ENCODE results near the gene TBPL2. TPM values are rescaled to one million over a fixed set of nuclear protein-coding genes. Genes with fewer than 3 reads are reported as not detected.
A peak's percentile ranks its signal among the peaks of the same experiment; 100 is the strongest.
"Not testable (repeated sequence)": the region's sequence is repeated elsewhere in the genome, so short reads cannot be mapped to it uniquely, and the experiment has no call there.

TBPL2 gene
- total RNA-seq, 1 donor from 2014 or later, result not detected

GRCh38 chr14:55404173-55404854, 36.1 kb downstream of the TBPL2 start:
- no peak for DNase-seq (ENCODE audit: low read depth in 2 of 2)

GRCh38 chr14:55401751-55402150, 38.7 kb downstream of the TBPL2 start:
- no peak for DNase-seq (ENCODE audit: low read depth in 2 of 2)

- DNase-seq (ENCODE audit: low read depth in 2 of 2), result peak in 1 of 2 donors; percentile 66
Observed at GRCh38 chr14:55399852-55400251, 40.6 kb downstream of the TBPL2 start.

GRCh38 chr14:55399183-55399582, 41.2 kb downstream of the TBPL2 start:
- peak in 1 of 2 donors; percentile 16 for DNase-seq (ENCODE audit: low read depth in 2 of 2)

- DNase-seq (ENCODE audit: low read depth in 2 of 2), result peak; percentile 92 to 99
Observed at GRCh38 chr14:55398679-55399078, 41.7 kb downstream of the TBPL2 start.

GRCh38 chr14:55389330-55389729, 51.1 kb downstream of the TBPL2 start:
- no peak for DNase-seq (ENCODE audit: low read depth in 2 of 2)

- DNase-seq (ENCODE audit: low read depth in 2 of 2), result no peak
Observed at GRCh38 chr14:55388160-55388559, 52.3 kb downstream of the TBPL2 start.

GRCh38 chr14:55387121-55387520, 53.3 kb downstream of the TBPL2 start:
- DNase-seq (ENCODE audit: low read depth in 2 of 2), result no peak

GRCh38 chr14:55386037-55386808, 54.2 kb downstream of the TBPL2 start:
- DNase-seq (ENCODE audit: low read depth in 2 of 2), result no peak

- DNase-seq (ENCODE audit: low read depth in 2 of 2), result no peak
Observed at GRCh38 chr14:55384536-55384935, 55.9 kb downstream of the TBPL2 start.

GRCh38 chr14:55383541-55384140, 56.8 kb downstream of the TBPL2 start:
- DNase-seq (ENCODE audit: low read depth in 2 of 2), result no peak

- not testable (repeated sequence) for DNase-seq (ENCODE audit: low read depth in 2 of 2)
Observed at GRCh38 chr14:55383056-55383466, 57.4 kb downstream of the TBPL2 start.

GRCh38 chr14:55382483-55382882, 57.9 kb downstream of the TBPL2 start:
- no peak for DNase-seq (ENCODE audit: low read depth in 2 of 2)

GRCh38 chr14:55381561-55381960, 58.9 kb downstream of the TBPL2 start:
- DNase-seq (ENCODE audit: low read depth in 2 of 2), result no peak

- DNase-seq (ENCODE audit: low read depth in 2 of 2), result no peak
Observed at GRCh38 chr14:55381040-55381439, 59.4 kb downstream of the TBPL2 start.

- DNase-seq (ENCODE audit: low read depth in 2 of 2), result no peak
Observed at GRCh38 chr14:55377236-55377635, 63.2 kb downstream of the TBPL2 start.

- no peak for DNase-seq (ENCODE audit: low read depth in 2 of 2)
Observed at GRCh38 chr14:55374771-55375170, 65.6 kb downstream of the TBPL2 start.

- peak; percentile 40 to 77 for DNase-seq (ENCODE audit: low read depth in 2 of 2)
Observed at GRCh38 chr14:55373784-55374705, 66.4 kb downstream of the TBPL2 start.

GRCh38 chr14:55372825-55373224, 67.6 kb downstream of the TBPL2 start:
- DNase-seq (ENCODE audit: low read depth in 2 of 2), result no peak

GRCh38 chr14:55372423-55372822, 68.0 kb downstream of the TBPL2 start:
- DNase-seq (ENCODE audit: low read depth in 2 of 2), result no peak

- DNase-seq (ENCODE audit: low read depth in 2 of 2), result no peak
Observed at GRCh38 chr14:55370883-55371455, 69.4 kb downstream of the TBPL2 start.

All from dermis microvascular lymphatic vessel endothelial cell (primary cell).